ENCODE results near the gene SF3B5.

Gene SF3B5

GRCh38 chr6:144131248-144131709 is 35.9 kb upstream of the SF3B5 start:
- Histone ChIP-seq H3K27me3 (ENCODE audit: insufficient read depth, low read length) (no peaks in the 10 kb centered on the region), H3K4me1 (ENCODE audit: insufficient read depth, low read length) (no peaks in the 10 kb centered on the region), H3K9ac (ENCODE audit: low read depth, low read length) (no peak overlapping the region), H3K9me3 (ENCODE audit: insufficient read depth, low read depth, low read length) (no peaks in the 10 kb centered on the region), H3K36me3 (ENCODE audit: insufficient read depth, low read depth, low read length) (no peaks in the 10 kb centered on the region), H3K4me3 (ENCODE audit: low read length) (no peak overlapping the region), H3K27ac (ENCODE audit: low read length) (no peak overlapping the region)

GRCh38 chr6:144129469-144129868 is 34.1 kb upstream of the SF3B5 start:
- Histone ChIP-seq H3K27me3 (ENCODE audit: insufficient read depth, low read length) (no peaks in the 10 kb centered on the region), H3K4me1 (ENCODE audit: insufficient read depth, low read length) (no peaks in the 10 kb centered on the region), H3K27ac (ENCODE audit: low read length) (no peak overlapping the region), H3K4me3 (ENCODE audit: low read length) (no peak overlapping the region), H3K9me3 (ENCODE audit: insufficient read depth, low read depth, low read length) (no peaks in the 10 kb centered on the region), H3K9ac (ENCODE audit: low read depth, low read length) (no peak overlapping the region), H3K36me3 (ENCODE audit: insufficient read depth, low read depth, low read length) (no peaks in the 10 kb centered on the region)

DNA sequence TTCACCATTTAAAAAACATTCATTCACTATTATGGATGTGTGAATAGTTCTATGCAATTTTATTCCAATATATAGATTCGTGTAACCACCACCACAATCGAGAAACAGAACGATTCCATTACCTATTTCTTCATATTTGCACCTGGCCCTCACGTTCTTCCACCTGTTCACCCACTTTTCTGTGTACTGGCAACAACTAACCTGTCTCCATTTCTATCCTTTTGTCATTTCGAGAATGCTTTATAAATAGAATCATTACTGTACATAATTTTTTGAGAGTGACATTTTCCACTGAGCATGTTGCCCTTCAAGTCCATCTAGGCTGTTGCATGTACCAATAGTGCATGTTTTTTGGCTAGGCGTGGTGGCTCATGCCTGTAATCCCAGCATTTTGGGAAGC is 31.7 kb upstream of the SF3B5 start:
- Histone ChIP-seq H3K4me3 (ENCODE audit: low read length) (no peak overlapping the region), H3K27me3 (ENCODE audit: insufficient read depth, low read length) (no peaks in the 10 kb centered on the region), H3K27ac (ENCODE audit: low read length) (no peak overlapping the region), H3K36me3 (ENCODE audit: insufficient read depth, low read depth, low read length) (no peaks in the 10 kb centered on the region), H3K9me3 (ENCODE audit: insufficient read depth, low read depth, low read length) (no peaks in the 10 kb centered on the region), H3K4me1 (ENCODE audit: insufficient read depth, low read length) (no peaks in the 10 kb centered on the region), H3K9ac (ENCODE audit: low read depth, low read length) (no peak overlapping the region)

GRCh38 chr6:144123836-144124235 is 28.5 kb upstream of the SF3B5 start:
- Histone ChIP-seq H3K9ac (ENCODE audit: low read depth, low read length) (no peak overlapping the region), H3K4me1 (ENCODE audit: insufficient read depth, low read length) (no peaks in the 10 kb centered on the region), H3K9me3 (ENCODE audit: insufficient read depth, low read depth, low read length) (no peaks in the 10 kb centered on the region), H3K27me3 (ENCODE audit: insufficient read depth, low read length) (no peaks in the 10 kb centered on the region), H3K36me3 (ENCODE audit: insufficient read depth, low read depth, low read length) (no peaks in the 10 kb centered on the region), H3K27ac (ENCODE audit: low read length) (no peak overlapping the region), H3K4me3 (ENCODE audit: low read length) (no peak overlapping the region)

DNA sequence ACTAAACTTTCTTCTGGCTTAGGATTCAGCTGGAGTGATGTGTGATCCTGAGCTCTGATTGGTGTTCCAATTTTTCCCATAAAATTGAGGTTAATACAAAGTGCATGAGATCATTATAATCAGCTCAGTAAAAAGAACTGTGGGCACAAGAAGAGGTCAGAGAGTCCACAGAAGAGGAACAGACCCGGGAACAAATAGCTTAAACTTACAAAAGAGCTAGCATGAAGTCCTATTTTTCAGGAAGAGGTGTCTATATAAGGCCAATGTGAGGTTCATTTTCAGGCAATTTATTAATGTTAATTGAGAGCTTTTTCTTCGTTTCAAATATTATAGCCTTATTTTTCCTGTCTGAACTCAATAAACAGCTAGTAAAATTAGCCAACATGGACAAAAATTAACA is 28.0 kb upstream of the SF3B5 start:
- Histone ChIP-seq H3K9me3 (ENCODE audit: insufficient read depth, low read depth, low read length) (no peaks in the 10 kb centered on the region), H3K27ac (ENCODE audit: low read length) (no peak overlapping the region), H3K27me3 (ENCODE audit: insufficient read depth, low read length) (no peaks in the 10 kb centered on the region), H3K4me3 (ENCODE audit: low read length) (no peak overlapping the region), H3K36me3 (ENCODE audit: insufficient read depth, low read depth, low read length) (no peaks in the 10 kb centered on the region), H3K4me1 (ENCODE audit: insufficient read depth, low read length) (no peaks in the 10 kb centered on the region), H3K9ac (ENCODE audit: low read depth, low read length) (no peak overlapping the region)

GRCh38 chr6:144122861-144123260 is 27.5 kb upstream of the SF3B5 start:
- no peaks in the 10 kb centered on the region for H3K9me3 ChIP-seq (ENCODE audit: insufficient read depth, low read depth, low read length)
- no peak overlapping the region for H3K4me3 ChIP-seq (ENCODE audit: low read length)
- no peaks in the 10 kb centered on the region for H3K27me3 ChIP-seq (ENCODE audit: insufficient read depth, low read length)
- H3K9ac ChIP-seq (ENCODE audit: low read depth, low read length): no peak overlapping the region
- no peaks in the 10 kb centered on the region for H3K36me3 ChIP-seq (ENCODE audit: insufficient read depth, low read depth, low read length)
- H3K4me1 ChIP-seq (ENCODE audit: insufficient read depth, low read length): no peaks in the 10 kb centered on the region
- H3K27ac ChIP-seq (ENCODE audit: low read length): no peak overlapping the region

DNA sequence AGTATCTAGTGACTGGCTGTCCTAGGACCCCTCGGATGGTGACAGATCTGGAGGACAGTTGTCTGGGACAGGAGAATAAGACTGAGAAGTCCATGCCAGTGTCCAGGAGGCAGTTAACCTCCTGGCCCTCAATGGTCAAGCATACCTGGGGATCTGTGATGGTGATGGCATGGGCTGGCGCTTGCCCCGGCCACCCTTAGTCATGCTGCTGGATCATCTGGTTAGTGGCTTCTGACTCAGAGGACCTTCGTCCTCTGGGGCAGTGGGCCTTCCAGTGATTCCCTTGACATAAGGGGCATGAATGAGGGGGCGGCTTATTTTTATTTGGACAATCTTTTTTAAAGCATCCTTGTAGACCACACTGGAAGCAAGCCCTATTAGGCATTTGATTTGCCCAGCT is 24.0 kb upstream of the SF3B5 start:
- no peaks in the 10 kb centered on the region for H3K4me1 ChIP-seq (ENCODE audit: insufficient read depth, low read length)
- no peak overlapping the region for H3K9ac ChIP-seq (ENCODE audit: low read depth, low read length)

GRCh38 chr6:144115219-144115618 is 19.8 kb upstream of the SF3B5 start:
- Histone ChIP-seq H3K4me3 (ENCODE audit: low read length) (no peak overlapping the region), H3K9ac (ENCODE audit: low read depth, low read length) (no peak overlapping the region), H3K27ac (ENCODE audit: low read length) (no peak overlapping the region), H3K4me1 (ENCODE audit: insufficient read depth, low read length) (no peaks in the 10 kb centered on the region), H3K9me3 (ENCODE audit: insufficient read depth, low read depth, low read length) (no peaks in the 10 kb centered on the region), H3K36me3 (ENCODE audit: insufficient read depth, low read depth, low read length) (no peaks in the 10 kb centered on the region), H3K27me3 (ENCODE audit: insufficient read depth, low read length) (no peaks in the 10 kb centered on the region)

More for the DNA sequence above, 24.0 kb upstream of the SF3B5 start:
- no peaks in the 10 kb centered on the region for H3K9me3 ChIP-seq (ENCODE audit: insufficient read depth, low read depth, low read length)
- H3K36me3 ChIP-seq (ENCODE audit: insufficient read depth, low read depth, low read length): no peaks in the 10 kb centered on the region
- no peaks in the 10 kb centered on the region for H3K27me3 ChIP-seq (ENCODE audit: insufficient read depth, low read length)
- no peak overlapping the region for H3K4me3 ChIP-seq (ENCODE audit: low read length)
- H3K27ac ChIP-seq (ENCODE audit: low read length): no peak overlapping the region

- no peak overlapping the region for H3K4me3 ChIP-seq (ENCODE audit: low read length)
- H3K9ac ChIP-seq (ENCODE audit: low read depth, low read length): no peak overlapping the region
- H3K4me1 ChIP-seq (ENCODE audit: insufficient read depth, low read length): no peaks in the 10 kb centered on the region
- no peaks in the 10 kb centered on the region for H3K27me3 ChIP-seq (ENCODE audit: insufficient read depth, low read length)
- H3K36me3 ChIP-seq (ENCODE audit: insufficient read depth, low read depth, low read length): no peaks in the 10 kb centered on the region
- H3K27ac ChIP-seq (ENCODE audit: low read length): no peak overlapping the region
- H3K9me3 ChIP-seq (ENCODE audit: insufficient read depth, low read depth, low read length): no peaks in the 10 kb centered on the region
Observed at GRCh38 chr6:144113366-144113765, 18.0 kb upstream of the SF3B5 start.

DNA sequence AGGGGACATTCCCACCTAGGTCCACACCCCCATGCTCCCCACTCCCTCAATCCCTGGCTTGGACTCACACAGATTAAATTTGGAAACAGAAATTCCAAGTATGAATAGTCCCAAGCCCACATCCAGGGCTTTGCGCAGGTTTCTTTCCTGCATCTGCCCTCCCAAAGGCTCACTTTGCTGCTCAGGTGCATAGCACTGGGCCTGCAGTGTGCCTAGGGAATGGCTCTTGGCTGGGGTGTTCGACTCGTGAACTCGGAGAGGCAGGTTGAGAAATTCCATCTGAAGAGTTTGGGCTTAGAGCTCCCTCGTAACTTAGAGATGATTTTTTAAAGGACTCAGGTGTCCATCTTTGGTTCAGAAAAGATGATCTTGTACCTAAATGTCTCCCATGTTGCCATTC is 14.8 kb upstream of the SF3B5 start:
- Histone ChIP-seq H3K4me1 (ENCODE audit: insufficient read depth, low read length) (no peaks in the 10 kb centered on the region), H3K9ac (ENCODE audit: low read depth, low read length) (no peak overlapping the region), H3K27ac (ENCODE audit: low read length) (no peak overlapping the region), H3K27me3 (ENCODE audit: insufficient read depth, low read length) (no peaks in the 10 kb centered on the region), H3K36me3 (ENCODE audit: insufficient read depth, low read depth, low read length) (no peaks in the 10 kb centered on the region), H3K9me3 (ENCODE audit: insufficient read depth, low read depth, low read length) (no peaks in the 10 kb centered on the region), H3K4me3 (ENCODE audit: low read length) (no peak overlapping the region)

DNA sequence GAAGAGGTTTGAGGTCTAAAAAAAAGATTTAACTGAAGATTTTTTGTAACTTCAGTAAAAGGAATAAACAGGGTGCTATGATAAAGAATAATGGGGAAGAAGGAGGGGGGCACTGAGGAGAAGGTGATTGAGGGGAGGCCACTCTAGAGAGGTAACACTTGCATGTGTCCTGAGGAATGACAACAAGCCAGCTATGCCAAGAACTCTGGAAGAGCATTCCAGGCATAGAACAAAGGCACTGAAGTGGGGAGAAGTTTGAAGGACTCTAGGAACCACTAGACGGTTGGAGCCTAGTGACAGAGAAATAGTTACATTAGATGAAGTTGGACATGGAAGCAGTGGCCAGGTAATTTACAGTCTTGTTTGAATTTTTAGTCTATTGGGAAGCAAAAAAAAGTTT is 10.8 kb upstream of the SF3B5 start:
- Histone ChIP-seq H3K4me3 (ENCODE audit: low read length) (no peak overlapping the region), H3K27ac (ENCODE audit: low read length) (no peak overlapping the region), H3K36me3 (ENCODE audit: insufficient read depth, low read depth, low read length) (no peaks in the 10 kb centered on the region), H3K27me3 (ENCODE audit: insufficient read depth, low read length) (no peaks in the 10 kb centered on the region), H3K4me1 (ENCODE audit: insufficient read depth, low read length) (no peaks in the 10 kb centered on the region), H3K9me3 (ENCODE audit: insufficient read depth, low read depth, low read length) (no peaks in the 10 kb centered on the region), H3K9ac (ENCODE audit: low read depth, low read length) (no peak overlapping the region)

GRCh38 chr6:144104898-144105487 is 9.6 kb upstream of the SF3B5 start:
- H3K4me3 ChIP-seq (ENCODE audit: low read length): no peak overlapping the region
- H3K27ac ChIP-seq (ENCODE audit: low read length): no peak overlapping the region
- no peaks in the 10 kb centered on the region for H3K27me3 ChIP-seq (ENCODE audit: insufficient read depth, low read length)
- no peak overlapping the region for H3K9ac ChIP-seq (ENCODE audit: low read depth, low read length)
- no peaks in the 10 kb centered on the region for H3K36me3 ChIP-seq (ENCODE audit: insufficient read depth, low read depth, low read length)
- H3K9me3 ChIP-seq (ENCODE audit: insufficient read depth, low read depth, low read length): no peaks in the 10 kb centered on the region
- H3K4me1 ChIP-seq (ENCODE audit: insufficient read depth, low read length): no peaks in the 10 kb centered on the region

All from iPS-20b (cell line).